ENCODE results near the gene GRHPR. TPM values are rescaled to one million over a fixed set of nuclear protein-coding genes. Genes with fewer than 3 reads are reported as not detected.
A peak's percentile ranks its signal among the peaks of the same experiment; 100 is the strongest.

GRHPR gene
- total RNA-seq: 100 to 1,000 TPM; 117 to 144 (median 140) TPM

- DNase-seq (ENCODE audit: low spot score in 2 of 2): peak; percentile 77 to 89
- H3K4me3 ChIP-seq: peak within 1 kb of the TSS; percentile 71 to 75 (median 73)
- no peaks in the 10 kb centered on the region for H3K36me3 ChIP-seq
- peaks cover 12 to 23% of the 10 kb centered on the region in 2 donors for H3K4me1 ChIP-seq
- H3K9me3 ChIP-seq: no peaks in the 10 kb centered on the region
- H3K27ac ChIP-seq: peak within 1 kb of the TSS; percentile 84 to 89
- intact Hi-C loops (cut with DNase I; ENCODE audit: low total_unique reads): loop anchor here (10.0 kb wide), 2 partner anchors 62 to 322 kb away; partner anchors contain the start of gene POLR1E
- no peaks in the 10 kb centered on the region for H3K27me3 ChIP-seq
- TF ChIP-seq POLR2AphosphoS5 (IDR thresholded peaks at IDR 0.05) (peak; percentile 69 to 80 (median 69)), POLR2A (IDR thresholded peaks at IDR 0.05) (peak; percentile 51), CTCF (IDR thresholded peaks at IDR 0.05) (no peak)
These were observed at the start of gene GRHPR for GRCh38 chr9:37422289-37423104. TSS of gene GRHPR (plus strand) at chr9:37422696. CDS start at chr9:37422751, 55 bp downstream.

- intact Hi-C loops (cut with DNase I; ENCODE audit: low total_unique reads): no loop called here
- Histone ChIP-seq H3K4me3 (no peak overlapping the region), H3K36me3 (no peaks in the 10 kb centered on the region), H3K9me3 (no peaks in the 10 kb centered on the region), H3K27ac (no peak overlapping the region), H3K4me1 (no peaks in the 10 kb centered on the region), H3K27me3 (no peaks in the 10 kb centered on the region)
- TF ChIP-seq CTCF (IDR thresholded peaks at IDR 0.05) (no peak), POLR2A (IDR thresholded peaks at IDR 0.05) (no peak), POLR2AphosphoS5 (IDR thresholded peaks at IDR 0.05) (no peak)
- no peak for DNase-seq (ENCODE audit: low spot score in 2 of 2)
These were observed 49.7 kb upstream of the GRHPR start for GRCh38 chr9:37372839-37373238.

- H3K27me3 ChIP-seq: no peaks in the 10 kb centered on the region
- intact Hi-C loops (cut with DNase I; ENCODE audit: low total_unique reads): no loop called here
- H3K9me3 ChIP-seq: no peaks in the 10 kb centered on the region
- H3K27ac ChIP-seq: no peak overlapping the region
- TF ChIP-seq POLR2A (IDR thresholded peaks at IDR 0.05): no peak
- no peak for TF ChIP-seq POLR2AphosphoS5 (IDR thresholded peaks at IDR 0.05)
- no peak for TF ChIP-seq CTCF (IDR thresholded peaks at IDR 0.05)
- no peaks in the 10 kb centered on the region for H3K36me3 ChIP-seq
- H3K4me1 ChIP-seq: no peaks in the 10 kb centered on the region
- no peak overlapping the region for H3K4me3 ChIP-seq
- DNase-seq (ENCODE audit: low spot score in 2 of 2): no peak
These were observed 48.9 kb upstream of the GRHPR start for GRCh38 chr9:37373621-37374020.

GRCh38 chr9:37374892-37375291 is 47.6 kb upstream of the GRHPR start:
- Histone ChIP-seq H3K36me3 (no peaks in the 10 kb centered on the region), H3K9me3 (no peaks in the 10 kb centered on the region), H3K27me3 (no peaks in the 10 kb centered on the region), H3K27ac (no peak overlapping the region), H3K4me1 (no peaks in the 10 kb centered on the region), H3K4me3 (no peak overlapping the region)
- TF ChIP-seq POLR2AphosphoS5 (IDR thresholded peaks at IDR 0.05): no peak
- TF ChIP-seq CTCF (IDR thresholded peaks at IDR 0.05): no peak
- no peak for TF ChIP-seq POLR2A (IDR thresholded peaks at IDR 0.05)
- intact Hi-C loops (cut with DNase I; ENCODE audit: low total_unique reads): no loop called here
- DNase-seq (ENCODE audit: low spot score in 2 of 2): no peak
